ENCODE measurements around the gene HGFAC.
"Not testable (repeated sequence)": the region's sequence is repeated elsewhere in the genome, so short reads cannot be mapped to it uniquely, and the experiment has no call there.

The HGFAC gene

GRCh38 chr4:3441501-3442459, at the start of gene HGFAC:
HGFAC (plus strand) TSS chr4:3441968; CDS start chr4:3442002, 34 bp downstream.
- no peak for DNase-seq

DNA sequence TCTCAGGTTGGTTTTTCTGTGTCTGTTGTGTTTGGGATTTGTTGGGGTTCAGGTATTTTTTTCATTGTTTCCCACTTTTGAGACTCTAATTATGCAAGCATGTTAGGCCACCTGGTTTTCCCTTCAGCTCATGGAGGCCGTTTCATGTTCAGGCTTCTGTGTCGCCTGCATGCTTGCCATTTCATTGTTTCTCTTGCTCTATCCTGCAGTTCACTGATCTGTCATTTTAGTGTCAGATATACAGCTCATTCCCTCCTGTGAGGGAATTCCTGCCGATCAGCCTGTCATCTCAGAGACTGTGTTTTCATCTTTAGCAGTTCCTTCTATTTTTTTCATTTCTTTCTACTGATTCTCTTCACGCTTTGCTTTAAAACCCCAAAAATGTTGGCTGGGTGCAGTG, 49.4 kb upstream of the HGFAC start:
- DNase-seq = no peak

DNA sequence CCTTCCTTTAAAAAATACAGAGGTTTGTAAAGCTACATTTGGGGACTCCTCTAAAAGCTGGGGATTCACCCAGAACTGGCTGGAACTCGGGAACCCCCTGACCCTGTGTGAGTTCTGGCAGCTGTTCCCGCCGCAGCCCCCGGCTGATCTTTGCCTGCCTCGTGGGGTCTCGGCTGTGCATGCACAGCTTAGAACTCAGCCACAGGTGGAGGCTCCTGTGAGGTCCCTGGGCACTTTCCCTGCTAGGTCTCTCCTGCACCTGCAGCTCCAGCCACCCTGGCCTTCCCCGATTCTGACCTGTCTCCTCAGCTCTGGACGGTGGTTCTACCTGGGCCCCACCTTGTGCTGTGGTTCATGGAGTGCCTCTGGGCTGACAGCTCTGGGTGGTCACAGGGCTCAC, 48.6 kb upstream of the HGFAC start:
- DNase-seq = no peak

GRCh38 chr4:3396600-3396999, 45.2 kb upstream of the HGFAC start:
- no peak for DNase-seq

- DNase-seq = no peak
Observed at GRCh38 chr4:3397128-3397527, 44.6 kb upstream of the HGFAC start.

DNA sequence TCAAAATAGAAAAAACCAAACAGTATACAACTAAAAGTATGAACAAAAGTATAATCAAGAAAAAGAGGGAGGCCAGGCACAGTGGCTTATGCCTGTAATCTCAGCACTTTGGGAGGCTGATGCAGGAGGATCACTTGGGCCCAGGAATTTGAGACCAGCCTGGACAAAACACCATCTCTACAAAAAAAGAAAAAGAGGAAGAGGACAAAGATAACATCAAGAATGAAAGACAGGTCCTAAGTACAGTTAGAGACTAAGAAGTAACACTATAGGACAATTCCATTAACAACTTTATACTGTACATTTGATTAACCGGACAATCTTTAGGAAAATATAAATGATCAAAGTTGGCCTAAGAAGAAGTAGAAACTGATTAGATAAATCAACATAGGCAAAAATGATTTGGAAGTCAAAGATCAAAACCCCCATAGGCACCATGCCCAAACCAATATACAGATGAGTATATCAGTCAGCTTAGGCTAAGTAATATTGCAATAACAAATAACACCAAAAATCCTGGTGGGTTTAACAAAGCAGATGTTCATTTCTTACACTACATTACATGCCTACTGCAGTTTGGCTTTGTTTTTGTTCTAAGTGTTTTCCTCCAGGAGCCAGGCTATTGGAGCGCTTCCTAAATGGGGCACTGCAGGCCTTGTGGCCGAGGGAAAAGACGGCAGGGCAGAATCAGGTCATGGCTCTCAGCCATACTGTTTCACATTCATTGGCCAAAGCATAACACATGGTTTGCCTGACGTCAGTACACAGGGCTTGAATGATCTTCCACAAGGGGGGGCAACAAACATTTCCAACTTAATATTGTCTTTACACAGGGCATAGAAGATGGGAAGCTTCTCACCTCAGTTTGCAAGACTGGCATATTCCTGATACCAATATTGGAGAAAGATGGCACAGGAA, 42.2 kb upstream of the HGFAC start:
- DNase-seq = no peak

GRCh38 chr4:3401436-3402171, 40.2 kb upstream of the HGFAC start:
- DNase-seq = no peak

DNA sequence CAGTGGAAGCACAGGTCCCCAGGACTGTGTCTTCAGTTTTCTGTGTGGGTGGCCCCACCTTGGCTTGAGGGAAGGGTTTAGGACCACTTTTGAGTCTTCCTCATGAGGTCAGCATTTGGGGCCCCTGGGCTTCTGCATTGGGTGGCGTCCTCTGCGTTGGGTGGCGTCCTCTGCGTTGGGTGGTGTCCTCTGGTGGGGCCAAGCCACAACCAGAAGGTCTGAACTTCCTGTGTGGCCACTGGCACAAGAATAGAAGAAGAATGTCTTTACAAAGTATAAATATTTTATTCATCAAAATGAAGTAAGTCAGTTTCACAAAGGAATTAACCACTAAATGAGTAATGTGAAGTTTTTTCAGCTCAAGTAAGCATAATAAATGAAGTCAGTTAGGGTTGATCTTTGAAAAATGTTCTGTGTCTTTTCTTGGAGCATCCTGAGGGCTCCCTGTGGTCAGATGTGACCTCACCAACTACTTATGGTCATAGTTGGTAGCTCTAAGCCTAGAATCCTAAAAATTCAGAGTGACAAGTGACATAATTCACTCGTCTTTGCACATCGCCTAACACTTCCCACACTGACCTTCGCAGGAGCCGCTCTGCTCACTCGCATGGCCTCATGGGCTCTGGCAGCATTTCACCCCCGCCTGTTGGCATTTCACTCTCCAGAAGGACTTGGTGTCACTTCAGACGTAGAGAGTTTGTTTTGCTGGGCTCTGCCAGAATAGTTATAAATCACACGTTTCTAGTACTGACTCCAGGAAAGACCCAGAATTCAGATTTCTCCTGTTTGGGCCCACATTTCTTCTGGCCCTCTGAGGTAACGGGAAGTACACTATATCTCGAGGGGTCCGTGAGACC, 39.0 kb upstream of the HGFAC start:
- peak; percentile 8 for DNase-seq

GRCh38 chr4:3403348-3403906, 38.3 kb upstream of the HGFAC start:
- DNase-seq = no peak

- no peak for DNase-seq
Observed at GRCh38 chr4:3404546-3404945, 37.2 kb upstream of the HGFAC start.

DNA sequence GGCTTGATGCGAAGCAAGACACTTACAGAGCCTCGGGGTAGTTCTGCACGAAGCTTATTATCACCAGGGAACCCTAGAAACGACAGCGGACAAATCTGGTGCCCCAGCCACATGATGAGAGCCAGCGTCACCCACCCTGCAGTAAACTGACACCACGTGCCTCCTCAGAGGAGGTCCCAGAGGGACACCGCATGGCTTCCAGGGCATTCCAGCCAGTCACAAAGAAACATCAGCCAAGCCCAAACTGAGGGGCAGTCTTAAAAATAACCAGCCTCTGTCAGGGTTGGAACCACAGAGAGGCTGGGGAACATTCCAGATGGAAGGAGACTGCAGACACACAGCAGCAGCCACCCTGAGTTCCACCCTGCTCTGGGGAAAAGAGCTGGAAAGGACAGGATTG, 36.6 kb upstream of the HGFAC start:
- DNase-seq = no peak

GRCh38 chr4:3406021-3406420, 35.7 kb upstream of the HGFAC start:
- no peak for DNase-seq

DNA sequence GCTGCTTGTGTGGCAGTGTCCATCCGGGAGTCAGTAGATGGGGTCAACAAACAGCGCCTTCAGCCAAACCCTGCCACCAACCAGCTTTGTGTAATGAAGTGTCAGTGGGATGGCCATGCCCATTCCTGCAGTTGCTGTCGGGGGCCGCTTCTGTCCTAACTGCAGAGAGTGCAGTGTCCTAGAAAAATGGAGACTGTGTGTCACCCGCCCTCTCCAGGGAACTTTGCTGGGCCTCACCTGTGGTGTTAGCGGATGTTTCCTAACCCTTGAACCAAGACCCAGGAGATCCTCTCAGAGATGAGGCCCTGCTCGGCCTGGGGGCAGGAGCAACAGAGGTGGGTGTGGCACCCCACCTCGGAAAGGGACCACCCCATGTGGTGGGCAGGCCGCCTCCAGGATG, 35.3 kb upstream of the HGFAC start:
- DNase-seq = no peak

DNA sequence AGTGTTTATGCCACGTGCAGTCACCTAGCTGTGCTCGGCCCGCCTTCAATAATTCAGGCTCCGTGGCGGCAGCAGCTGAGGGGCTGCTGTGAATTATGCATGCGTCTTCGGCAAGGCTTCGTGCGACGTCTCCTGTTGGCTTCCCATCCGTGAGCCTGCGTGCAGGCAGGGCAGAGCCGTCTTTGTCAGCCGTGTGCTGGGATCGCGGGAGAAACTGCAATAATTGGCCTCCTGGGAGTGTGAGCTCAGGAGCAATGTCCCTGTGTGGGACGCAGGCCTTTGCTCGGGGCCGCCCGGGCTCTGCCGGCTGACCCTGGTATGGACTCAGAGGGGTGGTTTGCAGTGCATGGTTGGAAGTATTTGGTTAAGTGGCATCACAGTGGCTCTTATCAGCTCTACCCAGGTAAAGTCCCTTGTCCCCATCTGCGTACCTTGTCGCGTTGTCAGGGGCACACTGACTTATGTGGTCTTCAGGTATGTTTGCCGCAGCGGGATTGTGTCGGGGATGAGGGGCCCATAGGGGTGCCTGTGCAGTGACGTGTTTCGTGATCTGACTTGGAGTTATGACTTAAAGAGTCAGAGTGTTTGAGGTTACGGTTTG, 34.5 kb upstream of the HGFAC start:
- no peak for DNase-seq

GRCh38 chr4:3407930-3408792, 33.6 kb upstream of the HGFAC start:
- DNase-seq = no peak

- DNase-seq = no peak
Observed at GRCh38 chr4:3408793-3409330, 32.9 kb upstream of the HGFAC start.

DNA sequence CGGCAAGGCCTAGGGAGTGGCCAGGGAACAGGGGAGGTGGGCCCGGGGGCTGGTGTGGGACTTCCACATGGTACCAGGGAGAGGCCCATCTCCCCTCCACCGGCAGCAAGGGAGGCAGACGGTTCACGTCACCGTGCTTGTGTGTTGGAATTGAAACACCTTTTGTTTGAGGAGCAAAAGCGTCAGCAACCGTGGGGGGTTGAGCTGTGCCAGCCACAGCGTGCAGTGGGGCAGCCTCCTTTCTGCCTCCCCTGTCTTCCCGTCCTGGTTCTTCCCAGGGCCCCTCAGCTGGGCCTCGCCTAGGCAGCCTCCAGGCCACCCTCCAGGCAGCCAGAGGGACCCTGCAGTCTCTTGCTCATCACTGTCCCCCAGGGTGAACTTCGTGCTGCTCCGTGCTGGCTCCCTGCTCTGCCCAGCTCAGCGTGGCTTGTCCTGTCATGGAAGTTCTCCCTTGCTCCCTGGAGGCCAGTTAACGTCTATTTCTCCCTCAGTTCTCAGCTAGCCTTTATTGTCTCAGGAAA, 32.1 kb upstream of the HGFAC start:
- DNase-seq = no peak

DNA sequence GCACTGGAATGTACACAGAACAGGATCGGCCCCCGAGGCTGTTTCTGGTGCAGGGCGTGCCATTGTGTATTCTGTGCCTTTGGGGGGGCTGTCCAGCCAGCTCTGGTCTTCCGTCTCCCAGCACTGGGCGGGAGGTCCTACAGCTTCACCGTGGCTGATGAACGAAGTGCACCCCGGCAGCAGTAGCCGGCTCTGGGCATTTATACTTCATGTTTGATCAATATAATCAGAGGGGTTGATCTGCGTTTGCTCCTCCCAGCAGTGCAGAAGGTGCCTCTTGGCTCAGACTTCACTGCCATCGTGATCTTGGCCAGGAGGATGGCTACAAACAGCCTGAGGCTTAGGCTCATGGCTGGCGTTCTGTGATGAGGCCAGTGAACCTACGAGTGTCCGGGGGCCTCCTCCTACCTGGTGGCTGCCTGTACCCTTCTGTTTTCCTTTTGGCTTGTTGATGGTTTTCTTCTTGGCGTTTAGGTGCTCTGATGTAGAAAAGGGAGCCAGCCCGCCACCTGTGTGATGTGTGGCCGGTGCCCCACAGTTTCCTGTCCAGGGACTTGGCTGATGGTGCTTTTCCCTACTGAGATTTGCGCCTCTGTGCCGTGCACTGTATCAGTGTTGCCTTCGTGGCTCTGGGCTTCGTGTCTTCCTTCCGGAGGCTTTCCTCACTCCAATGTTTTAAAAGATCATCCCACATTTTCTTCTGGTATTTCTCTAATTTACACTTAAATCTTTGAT, 31.2 kb upstream of the HGFAC start:
- DNase-seq = no peak

DNA sequence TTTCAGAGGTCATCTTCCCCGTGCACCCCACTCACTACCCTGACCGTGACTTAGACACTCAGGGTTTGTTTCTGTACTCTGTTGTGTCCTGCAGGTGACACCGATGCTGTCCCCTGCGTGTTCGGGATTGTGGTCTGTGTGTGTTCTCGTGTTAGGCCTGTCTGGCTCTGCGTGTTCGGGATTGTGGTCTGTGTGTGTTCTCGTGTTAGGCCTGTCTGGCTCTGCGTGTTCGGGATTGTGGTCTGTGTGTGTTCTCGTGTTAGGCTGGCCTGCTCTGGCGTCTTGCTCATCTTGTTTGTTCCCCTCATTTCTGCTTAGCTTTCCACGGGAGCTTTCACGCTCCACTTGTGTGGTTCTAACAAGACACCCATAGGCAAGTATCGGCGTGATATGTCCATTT, 30.6 kb upstream of the HGFAC start:
- DNase-seq = not testable (repeated sequence)

Measured in CD4-positive, alpha-beta T cell treated with Interferon gamma for 1 hour (primary cell).